ENCODE data around the gene BICDL2. TPM values are rescaled to one million over a fixed set of nuclear protein-coding genes. Genes with fewer than 3 reads are reported as not detected.

Gene BICDL2
- polyA plus RNA-seq, 1 experiment = not detected

DNA sequence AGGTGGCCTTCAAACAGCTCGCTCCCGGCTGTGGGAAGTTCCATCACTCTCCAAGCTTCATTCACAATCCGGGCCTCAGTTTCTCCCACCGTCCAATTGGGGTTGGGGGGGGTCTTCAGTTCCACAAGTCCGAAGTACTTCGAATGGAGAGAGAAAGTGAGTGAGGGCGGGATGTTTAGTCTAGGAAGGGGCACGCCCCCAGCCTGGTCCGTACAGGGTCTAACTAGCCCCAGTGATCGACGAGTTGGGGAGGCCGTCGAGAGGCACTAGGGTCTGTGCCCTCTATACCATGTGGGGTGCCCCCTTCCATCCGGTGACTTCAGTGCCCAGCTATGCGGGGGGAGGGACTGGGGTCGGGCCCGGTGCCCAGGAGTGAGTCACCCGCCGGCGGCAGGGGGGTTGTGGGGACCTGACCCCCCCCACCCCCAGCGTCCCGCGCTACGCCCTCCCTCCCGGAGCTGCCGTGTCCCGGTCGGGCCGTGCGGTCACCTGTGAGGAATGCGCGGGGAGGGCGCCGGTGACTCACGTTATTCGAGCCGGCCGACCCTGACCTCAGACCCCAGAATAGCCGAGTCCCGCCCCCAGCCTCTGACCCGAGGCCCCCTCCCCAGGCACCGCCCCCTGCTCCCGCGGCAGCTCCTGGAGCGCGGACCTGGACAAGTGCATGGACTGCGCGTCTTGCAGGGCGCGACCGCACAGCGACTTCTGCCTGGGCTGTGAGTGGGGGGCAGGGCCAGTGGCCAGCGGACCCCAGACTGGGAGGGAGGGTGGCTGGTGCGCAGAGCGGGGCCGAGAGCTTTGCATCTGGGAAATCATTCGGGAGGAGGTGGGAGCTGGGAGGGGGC, 15.9 kb downstream of the BICDL2 start:
- TF ChIP-seq, protein P1, sequence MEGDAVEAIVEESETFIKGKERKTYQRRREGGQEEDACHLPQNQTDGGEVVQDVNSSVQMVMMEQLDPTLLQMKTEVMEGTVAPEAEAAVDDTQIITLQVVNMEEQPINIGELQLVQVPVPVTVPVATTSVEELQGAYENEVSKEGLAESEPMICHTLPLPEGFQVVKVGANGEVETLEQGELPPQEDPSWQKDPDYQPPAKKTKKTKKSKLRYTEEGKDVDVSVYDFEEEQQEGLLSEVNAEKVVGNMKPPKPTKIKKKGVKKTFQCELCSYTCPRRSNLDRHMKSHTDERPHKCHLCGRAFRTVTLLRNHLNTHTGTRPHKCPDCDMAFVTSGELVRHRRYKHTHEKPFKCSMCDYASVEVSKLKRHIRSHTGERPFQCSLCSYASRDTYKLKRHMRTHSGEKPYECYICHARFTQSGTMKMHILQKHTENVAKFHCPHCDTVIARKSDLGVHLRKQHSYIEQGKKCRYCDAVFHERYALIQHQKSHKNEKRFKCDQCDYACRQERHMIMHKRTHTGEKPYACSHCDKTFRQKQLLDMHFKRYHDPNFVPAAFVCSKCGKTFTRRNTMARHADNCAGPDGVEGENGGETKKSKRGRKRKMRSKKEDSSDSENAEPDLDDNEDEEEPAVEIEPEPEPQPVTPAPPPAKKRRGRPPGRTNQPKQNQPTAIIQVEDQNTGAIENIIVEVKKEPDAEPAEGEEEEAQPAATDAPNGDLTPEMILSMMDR (IDR thresholded peaks at IDR 0.05; ENCODE audit: low read depth, low read length) = no peak
- peaks cover 5% of the 10 kb centered on the region for H3K27me3 ChIP-seq (ENCODE audit: control insufficient read depth, insufficient read depth, low read length)
- H3K4me3 ChIP-seq (ENCODE audit: low read depth, low read length) = peak overlapping the region; percentile 94
- no peaks in the 10 kb centered on the region; the same call in 1 of the 2 replicates for H3K9me3 ChIP-seq (ENCODE audit: control insufficient read depth, insufficient read depth, low read length)
- ChIA-PET CTCF (interaction anchor here (0.6 to 3.1 kb wide), 2 partner anchors 11 to 138 kb away, joined by 3 to 13 read pairs; partner anchors contain the start of gene FLYWCH2), POLR2A (interaction anchor here (0.7 to 3.8 kb wide), 13 partner anchors 8 to 129 kb away, joined by 3 to 30 read pairs (median 7); partner anchors contain the start of genes CLDN9 and PKMYT1)
- peak overlapping the region; percentile 99 for H3K27ac ChIP-seq (ENCODE audit: low read depth, low read length)
- DNase-seq (ENCODE audit: low read depth, low spot score) = peak; percentile 72

DNA sequence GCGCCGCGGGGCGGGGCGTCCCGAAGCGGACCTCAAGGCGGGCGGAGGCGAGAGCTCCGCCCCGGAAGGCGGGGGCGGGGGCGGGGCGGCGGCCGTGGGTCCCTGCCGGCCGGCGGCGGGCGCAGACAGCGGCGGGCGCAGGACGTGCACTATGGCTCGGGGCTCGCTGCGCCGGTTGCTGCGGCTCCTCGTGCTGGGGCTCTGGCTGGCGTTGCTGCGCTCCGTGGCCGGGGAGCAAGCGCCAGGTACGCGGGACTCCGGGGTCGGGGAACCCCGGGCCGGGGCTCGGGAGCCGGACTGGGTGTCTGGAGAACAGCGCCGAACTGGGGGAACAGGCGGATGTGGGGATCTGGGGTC, 16.5 kb downstream of the BICDL2 start, which contains the start of gene TNFRSF12A:
Gene TNFRSF12A (plus strand): TSS at position 122 of the 357 bp plus-strand sequence. CDS start 30 bp downstream, at position 152.
- POLR2A ChIA-PET = interaction anchor here (0.8 to 3.8 kb wide), 9 partner anchors 8 to 129 kb away, joined by 3 to 30 read pairs (median 8); partner anchors contain the start of gene PKMYT1
- Histone ChIP-seq H3K4me3 (ENCODE audit: low read depth, low read length) (peak within 1 kb of the TSS; percentile 94), H3K9me3 (ENCODE audit: control insufficient read depth, insufficient read depth, low read length) (no peaks in the 10 kb centered on the region; the same call in 1 of the 2 replicates), H3K27ac (ENCODE audit: low read depth, low read length) (peak within 1 kb of the TSS; percentile 99), H3K27me3 (ENCODE audit: control insufficient read depth, insufficient read depth, low read length) (peaks cover 5% of the 10 kb centered on the region)
- CTCF ChIA-PET = interaction anchor here (0.6 to 3.1 kb wide), 4 partner anchors 9 to 137 kb away, joined by 3 to 13 read pairs (median 3); partner anchors contain the start of gene FLYWCH2
- no peak for DNase-seq (ENCODE audit: low read depth, low spot score)
- TF ChIP-seq, protein P1 (IDR thresholded peaks at IDR 0.05; ENCODE audit: low read depth, low read length) = no peak

DNA sequence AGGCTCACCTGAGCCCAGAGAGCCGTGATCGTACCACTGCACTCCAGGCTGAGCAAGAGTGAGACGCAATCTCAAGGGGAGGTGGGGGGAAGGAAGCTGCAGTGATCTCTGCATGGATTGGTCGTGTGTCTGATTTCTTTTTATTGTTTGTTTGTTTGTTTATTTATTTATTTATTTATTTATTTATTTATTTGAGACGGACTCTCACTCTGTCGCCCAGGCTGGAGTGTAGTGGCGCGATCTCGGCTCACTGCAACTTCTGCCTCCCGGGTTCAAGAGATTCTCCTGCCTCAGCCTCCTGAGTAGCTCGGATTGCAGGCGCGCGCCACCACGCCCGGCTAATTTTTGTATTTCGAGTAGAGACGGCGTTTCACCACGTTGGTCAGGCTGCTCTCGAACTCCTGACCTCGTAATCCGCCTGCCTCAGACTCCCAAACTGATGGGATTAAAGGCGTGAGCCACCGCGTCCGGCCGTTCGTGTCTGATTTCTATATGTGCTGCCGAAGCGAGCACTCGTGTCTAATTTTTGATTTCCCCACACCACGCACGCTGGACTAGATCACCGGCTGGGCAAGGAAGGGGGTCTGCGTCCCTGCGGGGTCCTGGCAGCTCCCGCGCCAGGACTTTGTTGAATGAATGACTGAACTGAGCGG, 17.0 kb downstream of the BICDL2 start:
- Histone ChIP-seq H3K9me3 (ENCODE audit: control insufficient read depth, insufficient read depth, low read length) (no peaks in the 10 kb centered on the region; the same call in 1 of the 2 replicates), H3K4me3 (ENCODE audit: low read depth, low read length) (peak overlapping the region; percentile 63), H3K27ac (ENCODE audit: low read depth, low read length) (peak overlapping the region; percentile 21), H3K27me3 (ENCODE audit: control insufficient read depth, insufficient read depth, low read length) (peaks cover 5% of the 10 kb centered on the region)
- TF ChIP-seq, protein P1 (IDR thresholded peaks at IDR 0.05; ENCODE audit: low read depth, low read length) = no peak
- DNase-seq (ENCODE audit: low read depth, low spot score) = no peak
- CTCF ChIA-PET = interaction anchor here (0.6 to 3.1 kb wide), 4 partner anchors 10 to 110 kb away, joined by 3 to 13 read pairs (median 4); no protein-coding TSS in a partner anchor
- POLR2A ChIA-PET = interaction anchor here (1.6 to 3.8 kb wide), 6 partner anchors 9 to 47 kb away, joined by 5 to 30 read pairs (median 9); partner anchors contain the start of gene PKMYT1

DNA sequence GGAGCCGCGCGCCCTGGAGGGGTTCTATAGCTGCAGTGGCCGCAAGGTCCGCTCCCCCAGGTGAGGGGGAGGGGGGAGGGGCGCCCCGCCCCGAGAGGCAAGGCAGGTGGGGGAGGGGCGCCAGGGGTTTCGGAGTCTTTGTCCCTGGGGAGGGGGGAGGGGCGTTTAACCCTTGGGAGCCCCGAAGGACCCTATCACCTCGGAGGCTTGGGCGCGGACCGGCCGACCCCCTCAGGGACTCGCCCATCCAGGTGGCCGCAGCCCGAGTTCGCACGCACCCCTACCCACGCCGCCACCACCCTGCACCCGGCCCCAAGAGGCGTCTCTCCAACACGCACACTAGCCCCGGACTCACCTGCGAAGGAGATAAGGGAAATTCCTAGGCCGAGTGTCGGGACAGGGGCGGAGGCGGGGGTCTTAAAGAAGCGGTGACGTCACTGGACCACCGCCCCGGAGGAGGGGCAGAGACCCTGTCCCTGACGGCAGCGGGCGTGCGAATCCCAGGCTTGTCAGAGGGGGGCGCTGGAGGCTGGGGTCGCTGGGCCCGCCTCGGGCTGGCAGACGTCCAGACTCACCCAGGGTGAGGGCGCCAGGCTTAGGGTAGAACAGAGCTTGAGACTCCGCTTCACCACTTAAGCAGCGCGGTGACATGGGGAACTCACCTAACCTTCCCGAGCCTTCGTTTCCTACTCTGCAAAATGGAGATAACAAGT, 18.8 kb downstream of the BICDL2 start, which contains the start of gene CLDN6:
Gene CLDN6 (minus strand): TSS at position 390 of the 713 bp plus-strand sequence. CDS start 2,162 bp downstream, outside the sequence.
- Histone ChIP-seq H3K4me3 (ENCODE audit: low read depth, low read length) (no peak within 1 kb of the TSS), H3K9me3 (ENCODE audit: control insufficient read depth, insufficient read depth, low read length) (no peaks in the 10 kb centered on the region; the same call in 1 of the 2 replicates), H3K27me3 (ENCODE audit: control insufficient read depth, insufficient read depth, low read length) (peaks cover 19% of the 10 kb centered on the region), H3K27ac (ENCODE audit: low read depth, low read length) (no peak within 1 kb of the TSS)
- TF ChIP-seq, protein P1 (IDR thresholded peaks at IDR 0.05; ENCODE audit: low read depth, low read length) = peak; percentile 19
- no peak for DNase-seq (ENCODE audit: low read depth, low spot score)
- POLR2A ChIA-PET = no interaction called here
- CTCF ChIA-PET = no interaction called here

Measured in AG04450 (cell line).